Mesendoderm (in vitro differentiated cells): ENCODE measurements around the gene LMNB1.

ENCODE experiments used
- DNase-seq: peaks from one replicate; pipeline ENCODE4 v3.0.0; 2013
- H2AK5ac ChIP-seq: 2 replicates; pipeline ENCODE4 v1.6.1; 2013; ENCODE audit warnings: low read length, inconsistent platforms
- H2BK120ac ChIP-seq: 2 replicates; pipeline ENCODE4 v1.6.1; 2013; ENCODE audit warnings: low read depth, mild to moderate bottlenecking, low read length, moderate library complexity, mixed read lengths
- H2BK15ac ChIP-seq: replicated peaks from 2 replicates; pipeline ENCODE4 v1.6.1; 2013; ENCODE audit warnings: low read depth, mild to moderate bottlenecking, moderate library complexity
- H2BK5ac ChIP-seq: 2 replicates; pipeline ENCODE4 v1.6.1; 2013; ENCODE audit warnings: low read length, inconsistent platforms
- H3K18ac ChIP-seq: 2 replicates; pipeline ENCODE4 v1.6.1; 2013; ENCODE audit warnings: mild to moderate bottlenecking, low read length, mixed read lengths
- H3K23ac ChIP-seq: one replicate; pipeline ENCODE4 v1.6.1; 2013; ENCODE audit warnings: low read length
- H3K27ac ChIP-seq: 2 replicates; pipeline ENCODE4 v1.5.1; 2013; ENCODE audit warnings: low read depth, mild to moderate bottlenecking, inconsistent platforms, low read length, moderate library complexity
- H3K27me3 ChIP-seq: 2 replicates; pipeline ENCODE4 v1.6.1; 2013; ENCODE audit warnings: low read length, control low read depth, mild to moderate bottlenecking, inconsistent platforms; ENCODE audit not compliant: insufficient read depth, poor library complexity
- H3K36me3 ChIP-seq: 2 replicates; pipeline ENCODE4 v1.6.1; 2013; ENCODE audit warnings: low read length, inconsistent platforms; ENCODE audit not compliant: control insufficient read depth, insufficient read depth
- H3K4ac ChIP-seq: one replicate; pipeline ENCODE4 v1.6.1; 2013; ENCODE audit warnings: low read depth, mild to moderate bottlenecking, low read length, moderate library complexity
- H3K4me1 ChIP-seq: 2 replicates; pipeline ENCODE4 v1.6.1; 2013; ENCODE audit warnings: low read depth, low read length, inconsistent platforms; ENCODE audit not compliant: control insufficient read depth
- H3K4me2 ChIP-seq: 2 replicates; pipeline ENCODE4 v1.6.1; 2013; ENCODE audit warnings: low read length
- H3K4me3 ChIP-seq: 2 replicates; pipeline ENCODE4 v1.5.1; 2013; ENCODE audit warnings: mild to moderate bottlenecking, low read length
- H3K56ac ChIP-seq: one replicate; pipeline ENCODE4 v1.6.1; 2013; ENCODE audit warnings: low read length
- H3K79me1 ChIP-seq: 2 replicates; pipeline ENCODE4 v1.6.1; 2013; ENCODE audit warnings: low read length, inconsistent platforms
- H3K79me2 ChIP-seq: 2 replicates; pipeline ENCODE4 v1.6.1; 2013; ENCODE audit warnings: mild to moderate bottlenecking, low read length; ENCODE audit not compliant: control insufficient read depth, insufficient read depth
- H3K9ac ChIP-seq: 2 replicates; pipeline ENCODE4 v1.6.1; 2013; ENCODE audit warnings: low read length, inconsistent platforms
- H4K5ac ChIP-seq: one replicate; pipeline ENCODE4 v1.6.1; 2013; ENCODE audit warnings: low read length
- H4K8ac ChIP-seq: one replicate; pipeline ENCODE4 v1.6.1; 2013; ENCODE audit warnings: low read depth, mild to moderate bottlenecking, control low read depth, low read length, moderate library complexity
- WGBS: extraction: QIAGEN DNeasy Blood & Tissue Kit; methylation state at CpG from one replicate; pipeline ENCODE4 v1.1.7; 2013; ENCODE audit warnings: low lambda C conversion rate, missing lambda C conversion rate; ENCODE audit not compliant: insufficient coverage; ENCODE audit errors: extremely low coverage; 5-methylcytosine and 5-hydroxymethylcytosine counted together

Gene LMNB1

GRCh38 chr5:126871441-126871840 is 94.5 kb downstream of the LMNB1 start:
- no peak overlapping the region for H3K23ac ChIP-seq
- no peak overlapping the region for H3K4me3 ChIP-seq
- H2AK5ac ChIP-seq, result no peak overlapping the region
- no peak overlapping the region for H3K18ac ChIP-seq
- WGBS, result no CpG with 5 or more reads among the region's 6 CpGs
- no peak for DNase-seq
- H3K36me3 ChIP-seq, result no peaks in the 10 kb centered on the region
- no peak overlapping the region for H4K8ac ChIP-seq
- peaks cover 5% of the 10 kb centered on the region for H3K4me1 ChIP-seq
- no peak overlapping the region for H3K4me2 ChIP-seq
- no peaks in the 10 kb centered on the region for H3K79me1 ChIP-seq
- H3K4ac ChIP-seq, result no peak overlapping the region
- no peak overlapping the region for H4K5ac ChIP-seq
- no peaks in the 10 kb centered on the region for H3K79me2 ChIP-seq
- no peak overlapping the region for H3K27ac ChIP-seq
- no peak overlapping the region for H2BK120ac ChIP-seq
- H2BK15ac ChIP-seq, result no peak overlapping the region
- H3K27me3 ChIP-seq, result no peaks in the 10 kb centered on the region
- H3K56ac ChIP-seq, result no peak overlapping the region
- H2BK5ac ChIP-seq, result no peak overlapping the region
- no peak overlapping the region for H3K9ac ChIP-seq

- H3K27ac ChIP-seq, result no peak overlapping the region
- H3K4me3 ChIP-seq, result no peak overlapping the region
- no peaks in the 10 kb centered on the region for H3K27me3 ChIP-seq
- DNase-seq, result no peak
- no peak overlapping the region for H3K4me2 ChIP-seq
- no peak overlapping the region for H2AK5ac ChIP-seq
- no peak overlapping the region for H3K56ac ChIP-seq
- H3K36me3 ChIP-seq, result no peaks in the 10 kb centered on the region
- no peak overlapping the region for H4K5ac ChIP-seq
- no peak overlapping the region for H3K18ac ChIP-seq
- no peak overlapping the region for H3K9ac ChIP-seq
- no peaks in the 10 kb centered on the region for H3K79me2 ChIP-seq
- no peak overlapping the region for H2BK120ac ChIP-seq
- no peak overlapping the region for H2BK15ac ChIP-seq
- H3K79me1 ChIP-seq, result no peaks in the 10 kb centered on the region
- no peak overlapping the region for H3K23ac ChIP-seq
- no CpG with 5 or more reads among the region's 11 CpGs for WGBS
- peaks cover 5% of the 10 kb centered on the region for H3K4me1 ChIP-seq
- H3K4ac ChIP-seq, result no peak overlapping the region
- no peak overlapping the region for H2BK5ac ChIP-seq
- H4K8ac ChIP-seq, result no peak overlapping the region
These were observed 95.8 kb downstream of the LMNB1 start for GRCh38 chr5:126872561-126873354.

- no peaks in the 10 kb centered on the region for H3K79me2 ChIP-seq
- H3K9ac ChIP-seq, result no peak overlapping the region
These were observed 98.4 kb downstream of the LMNB1 start for GRCh38 chr5:126875303-126875785.

GRCh38 chr5:126877602-126878001 is 100.7 kb downstream of the LMNB1 start:
- WGBS, result no CpG with 5 or more reads among the region's 7 CpGs

More at GRCh38 chr5:126875303-126875785, 98.4 kb downstream of the LMNB1 start:
- H3K27me3 ChIP-seq, result no peaks in the 10 kb centered on the region
- H3K27ac ChIP-seq, result no peak overlapping the region
- WGBS, result no CpG with 5 or more reads among the region's 13 CpGs
- no peak overlapping the region for H2AK5ac ChIP-seq
- H2BK120ac ChIP-seq, result no peak overlapping the region
- H3K56ac ChIP-seq, result peak overlapping the region; percentile 4
- H3K4me1 ChIP-seq, result peaks cover 5% of the 10 kb centered on the region
- no peak overlapping the region for H2BK5ac ChIP-seq
- no peak overlapping the region for H3K18ac ChIP-seq
- H3K36me3 ChIP-seq, result no peaks in the 10 kb centered on the region
- DNase-seq, result peak; percentile 62
- H3K4me3 ChIP-seq, result no peak overlapping the region
- H3K23ac ChIP-seq, result no peak overlapping the region
- no peak overlapping the region for H2BK15ac ChIP-seq
- H4K8ac ChIP-seq, result no peak overlapping the region
- H4K5ac ChIP-seq, result no peak overlapping the region
- no peaks in the 10 kb centered on the region for H3K79me1 ChIP-seq
- no peak overlapping the region for H3K4me2 ChIP-seq
- H3K4ac ChIP-seq, result no peak overlapping the region

GRCh38 chr5:126878085-126878484 is 101.1 kb downstream of the LMNB1 start:
- Histone ChIP-seq H3K36me3 (no peaks in the 10 kb centered on the region), H3K9ac (no peak overlapping the region), H3K4me2 (no peak overlapping the region), H2AK5ac (no peak overlapping the region), H3K79me1 (no peaks in the 10 kb centered on the region), H3K4ac (no peak overlapping the region), H2BK15ac (no peak overlapping the region), H3K4me3 (no peak overlapping the region), H3K27me3 (no peaks in the 10 kb centered on the region), H4K5ac (no peak overlapping the region), H3K27ac (no peak overlapping the region), H4K8ac (no peak overlapping the region), H3K18ac (no peak overlapping the region), H3K79me2 (no peaks in the 10 kb centered on the region), H2BK5ac (no peak overlapping the region), H3K4me1 (peaks cover 5% of the 10 kb centered on the region), H3K23ac (no peak overlapping the region), H3K56ac (no peak overlapping the region), H2BK120ac (no peak overlapping the region)
- no peak for DNase-seq
- WGBS, result no CpG with 5 or more reads among the region's 13 CpGs

More at GRCh38 chr5:126877602-126878001, 100.7 kb downstream of the LMNB1 start:
- no peaks in the 10 kb centered on the region for H3K79me2 ChIP-seq
- H3K18ac ChIP-seq, result no peak overlapping the region
- H2BK120ac ChIP-seq, result no peak overlapping the region
- no peak overlapping the region for H2BK15ac ChIP-seq
- H3K27ac ChIP-seq, result no peak overlapping the region
- DNase-seq, result no peak
- H2BK5ac ChIP-seq, result no peak overlapping the region
- no peak overlapping the region for H3K4ac ChIP-seq
- H3K4me1 ChIP-seq, result peaks cover 5% of the 10 kb centered on the region
- no peak overlapping the region for H3K23ac ChIP-seq
- no peak overlapping the region for H4K8ac ChIP-seq
- H3K4me2 ChIP-seq, result no peak overlapping the region
- H3K56ac ChIP-seq, result no peak overlapping the region
- H2AK5ac ChIP-seq, result no peak overlapping the region
- no peaks in the 10 kb centered on the region for H3K36me3 ChIP-seq
- no peaks in the 10 kb centered on the region for H3K27me3 ChIP-seq
- no peak overlapping the region for H3K4me3 ChIP-seq
- no peak overlapping the region for H3K9ac ChIP-seq
- no peaks in the 10 kb centered on the region for H3K79me1 ChIP-seq
- no peak overlapping the region for H4K5ac ChIP-seq
